ENCODE results near the gene ATPAF1.

ATPAF1 gene

DNA sequence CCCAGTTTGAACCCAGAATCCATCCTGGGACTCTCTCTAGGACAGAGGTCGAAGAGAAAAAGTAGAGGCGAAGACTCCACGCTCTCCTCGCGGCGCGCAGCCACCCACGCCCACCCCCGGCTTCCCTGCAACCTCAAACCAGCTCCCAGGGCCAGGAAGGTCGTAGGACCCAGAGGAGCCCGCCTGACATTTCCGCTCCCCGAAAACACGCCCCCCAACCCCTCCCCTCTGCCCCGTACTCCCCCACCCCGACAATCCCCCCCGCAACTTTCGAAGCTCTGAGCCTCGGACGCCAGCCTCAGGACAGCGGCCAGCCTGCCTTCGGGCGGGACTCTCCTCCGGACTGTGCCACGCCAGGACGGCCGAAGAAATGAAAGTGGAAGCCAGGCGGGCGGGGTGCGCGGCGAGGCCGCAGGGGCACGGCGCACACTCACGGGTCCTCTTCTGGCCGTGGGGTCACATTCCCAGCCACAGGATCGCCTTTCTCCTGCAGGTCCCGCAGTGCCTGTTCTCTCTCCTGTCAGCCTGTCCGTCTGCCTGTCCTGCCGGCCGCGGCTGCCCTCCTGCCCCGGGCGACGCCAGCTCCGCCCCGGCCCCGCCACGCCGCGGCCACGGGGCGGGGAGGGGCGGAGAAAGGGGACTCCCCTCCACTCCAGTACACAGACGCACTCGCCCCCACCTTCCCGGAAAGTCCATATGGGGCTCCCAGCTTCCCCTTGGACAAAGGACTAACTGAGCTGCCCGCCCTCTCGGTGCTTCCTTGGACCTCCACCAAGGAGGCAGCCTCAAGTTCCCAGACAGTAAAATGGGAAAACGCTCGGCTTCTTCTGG lies 51.7 kb downstream of the ATPAF1 start, which contains the start of gene MOB3C:
MOB3C (minus strand) TSS at position 535 of the 831 bp plus-strand sequence. CDS start 3,490 bp downstream, outside the sequence.
- H3K4me1 ChIP-seq (ENCODE audit: control insufficient read depth, insufficient read depth, low read length) = no peaks in the 10 kb centered on the region

More for the DNA sequence above, 51.7 kb downstream of the ATPAF1 start, which contains the start of gene MOB3C:
- peak; percentile 48 for TF ChIP-seq ZBTB26 (tag by site-specific recombination; optimal IDR thresholded peaks at IDR 0.05)
- 0 out of 2 replicates have a peak, but pooled peaks have one; percentile 30 for TF ChIP-seq EGR2 (tag by site-specific recombination; IDR thresholded peaks at IDR 0.05; ENCODE audit: low read depth)
- TF ChIP-seq SP2 (tag by site-specific recombination; IDR thresholded peaks at IDR 0.05) = peak; percentile 51
- TF ChIP-seq ZSCAN30 (tag by site-specific recombination; IDR thresholded peaks at IDR 0.05) = peak; percentile 39; the same call in 1 of the 2 replicates
- peak; percentile 63; the same call in 1 of the 2 replicates for TF ChIP-seq KLF16 (tag by site-specific recombination; IDR thresholded peaks at IDR 0.05)
- TF ChIP-seq SP3 (tag by site-specific recombination; IDR thresholded peaks at IDR 0.05) = peak; percentile 49
- TF ChIP-seq PATZ1 (tag by site-specific recombination; IDR thresholded peaks at IDR 0.05) = 0 out of 2 replicates have a peak, but pooled peaks have one; percentile 47
- TF ChIP-seq ZNF561 (tag by site-specific recombination; IDR thresholded peaks at IDR 0.05; ENCODE audit: borderline replicate concordance) = 0 out of 2 replicates have a peak, but pooled peaks have one; percentile 25
- TF ChIP-seq ZNF404 (tag by site-specific recombination; IDR thresholded peaks at IDR 0.05) = no peak
- TF ChIP-seq ZNF629 (tag by site-specific recombination; IDR thresholded peaks at IDR 0.05) = no peak
- peak; percentile 29; the same call in 1 of the 2 replicates for TF ChIP-seq GLIS1 (tag by site-specific recombination; IDR thresholded peaks at IDR 0.05)
- TF ChIP-seq, protein P1, sequence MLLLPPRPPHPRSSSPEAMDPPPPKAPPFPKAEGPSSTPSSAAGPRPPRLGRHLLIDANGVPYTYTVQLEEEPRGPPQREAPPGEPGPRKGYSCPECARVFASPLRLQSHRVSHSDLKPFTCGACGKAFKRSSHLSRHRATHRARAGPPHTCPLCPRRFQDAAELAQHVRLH (tag by site-specific recombination; IDR thresholded peaks at IDR 0.05) = no peak
- peak; percentile 87 for TF ChIP-seq ZNF335 (tag by site-specific recombination; conservative IDR thresholded peaks at IDR 0.05)
- TF ChIP-seq KLF8 (tag by site-specific recombination; IDR thresholded peaks at IDR 0.05) = 0 out of 2 replicates have a peak, but pooled peaks have one; percentile 50
- TF ChIP-seq, protein P2, sequence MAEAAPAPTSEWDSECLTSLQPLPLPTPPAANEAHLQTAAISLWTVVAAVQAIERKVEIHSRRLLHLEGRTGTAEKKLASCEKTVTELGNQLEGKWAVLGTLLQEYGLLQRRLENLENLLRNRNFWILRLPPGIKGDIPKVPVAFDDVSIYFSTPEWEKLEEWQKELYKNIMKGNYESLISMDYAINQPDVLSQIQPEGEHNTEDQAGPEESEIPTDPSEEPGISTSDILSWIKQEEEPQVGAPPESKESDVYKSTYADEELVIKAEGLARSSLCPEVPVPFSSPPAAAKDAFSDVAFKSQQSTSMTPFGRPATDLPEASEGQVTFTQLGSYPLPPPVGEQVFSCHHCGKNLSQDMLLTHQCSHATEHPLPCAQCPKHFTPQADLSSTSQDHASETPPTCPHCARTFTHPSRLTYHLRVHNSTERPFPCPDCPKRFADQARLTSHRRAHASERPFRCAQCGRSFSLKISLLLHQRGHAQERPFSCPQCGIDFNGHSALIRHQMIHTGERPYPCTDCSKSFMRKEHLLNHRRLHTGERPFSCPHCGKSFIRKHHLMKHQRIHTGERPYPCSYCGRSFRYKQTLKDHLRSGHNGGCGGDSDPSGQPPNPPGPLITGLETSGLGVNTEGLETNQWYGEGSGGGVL (tag by site-specific recombination; IDR thresholded peaks at IDR 0.05) = peak; percentile 25; the same call in 1 of the 2 replicates
- TF ChIP-seq ZNF37A (tag by site-specific recombination; IDR thresholded peaks at IDR 0.05) = no peak
- peak; percentile 20; the same call in 1 of the 2 replicates for TF ChIP-seq KLF10 (tag by site-specific recombination; IDR thresholded peaks at IDR 0.05)
- peak; percentile 46 for TF ChIP-seq ZFHX2 (tag by site-specific recombination; conservative IDR thresholded peaks at IDR 0.05)
- peak; percentile 47; the same call in 1 of the 2 replicates for TF ChIP-seq GLIS2 (tag by site-specific recombination; IDR thresholded peaks at IDR 0.05)
- TF ChIP-seq ZNF600 (tag by site-specific recombination; IDR thresholded peaks at IDR 0.05) = 0 out of 2 replicates have a peak, but pooled peaks have one; percentile 28
- TF ChIP-seq ZXDB (tag by site-specific recombination; IDR thresholded peaks at IDR 0.05) = 0 out of 2 replicates have a peak, but pooled peaks have one; percentile 57
- no peak for TF ChIP-seq REST (tag by site-specific recombination; IDR thresholded peaks at IDR 0.05)
- H3K9me3 ChIP-seq (ENCODE audit: control insufficient read depth, insufficient read depth, low read depth, low read length) = no peaks in the 10 kb centered on the region
- peak within 1 kb of the TSS; percentile 59 for H3K4me3 ChIP-seq (ENCODE audit: low read depth, low read length)
- H3K36me3 ChIP-seq (ENCODE audit: control insufficient read depth in 2 of 2, insufficient read depth in 1 of 2, low read length in 2 of 2) = no peaks in the 10 kb centered on the region
- ChIA-PET CTCF (interaction anchor here (0.7 to 1.1 kb wide), 2 partner anchors 108 to 170 kb away, joined by 4 read pairs; no protein-coding TSS in a partner anchor), POLR2A (interaction anchor here (1.0 to 8.9 kb wide), 3 partner anchors 12 to 51 kb away, joined by 3 to 77 read pairs (median 4); partner anchors contain the start of genes ATPAF1 and MKNK1)
- peak within 1 kb of the TSS; percentile 16; the same call in 1 of the 2 replicates for H3K27ac ChIP-seq (ENCODE audit: extremely low read depth, low read depth, low read length)

Measured in HEK293 (cell line).